Measurements from ENCODE around the gene ARHGAP22.

- no peak for TF ChIP-seq CTCF (IDR thresholded peaks at IDR 0.05; ENCODE audit: low read depth, low read length, missing input control)
- TF ChIP-seq REST (IDR thresholded peaks at IDR 0.05) = no peak
- TF ChIP-seq MAX (IDR thresholded peaks at IDR 0.05) = no peak
- no peak for TF ChIP-seq GABPA (IDR thresholded peaks at IDR 0.05 in 1 of 2, conservative IDR thresholded peaks at IDR 0.05 in 1 of 2)
- TF ChIP-seq SP1 (IDR thresholded peaks at IDR 0.05) = no peak
- TF ChIP-seq NR2F2 (IDR thresholded peaks at IDR 0.05) = no peak
Observed at GRCh38 chr10:48444861-48445841, 159.7 kb downstream of the ARHGAP22 start.
